IMR-90 (cell line): ENCODE data around the gene MKNK2. TPM values are rescaled to one million over a fixed set of nuclear protein-coding genes. Genes with fewer than 3 reads are reported as not detected.

Experiments used
- ATAC-seq: fragments of 200-7000 bp; cut with Tn5 transposase; 2 replicates; pipeline ENCODE4 v1.9.1; 2020; ENCODE audit warnings: low read depth, mild to moderate bottlenecking, moderate library complexity
- BruUV-seq: library from RNA; stranded (reverse); fragments of 400-500 nt; replicated peaks from 2 replicates; lab custom pipeline; 2021; lab: Mats Ljungman, UMichigan
- CTCF ChIA-PET: fragments of 300-600 bp; formaldehyde crosslinking; extraction: SDS; loops from one replicate; lab custom pipeline; 2021; ENCODE audit warnings: antibody characterized with exemption; lab: Yijun Ruan, JAX
- POLR2A ChIA-PET: fragments of 300-600 bp; sonication (Branson Sonifier 250); formaldehyde crosslinking; loops from one replicate; lab custom pipeline; 2022; ENCODE audit warnings: antibody characterized with exemption; ENCODE audit not compliant: unreplicated experiment; lab: Charles Lee
- DNase-seq: peaks from one replicate; pipeline ENCODE4 v3.0.0; 2013
- H2AFZ ChIP-seq: replicated peaks from 2 replicates; pipeline ENCODE3; 2013; ENCODE audit warnings: low read length, mild to moderate bottlenecking; ENCODE audit not compliant: poor library complexity
- H2AK5ac ChIP-seq: 2 replicates; pipeline ENCODE4 v1.6.1; 2013; ENCODE audit warnings: low read depth, low read length, inconsistent platforms
- H2AK9ac ChIP-seq: replicated peaks from 2 replicates; pipeline ENCODE3; 2013; ENCODE audit warnings: mild to moderate bottlenecking, low read depth, low read length, moderate library complexity; ENCODE audit not compliant: poor library complexity
- H2BK120ac ChIP-seq: 2 replicates; pipeline ENCODE4 v1.6.1; 2013; ENCODE audit warnings: low read depth, low read length, inconsistent platforms
- H2BK15ac ChIP-seq: 3 replicates; pipeline ENCODE4 v1.6.1; 2013; ENCODE audit warnings: low read depth, low read length, inconsistent platforms
- H2BK20ac ChIP-seq: 2 replicates; pipeline ENCODE4 v1.6.1; 2013; ENCODE audit warnings: low read depth, mild to moderate bottlenecking, inconsistent platforms, low read length, moderate library complexity
- H2BK5ac ChIP-seq: 2 replicates; pipeline ENCODE4 v1.6.1; 2013; ENCODE audit warnings: mild to moderate bottlenecking, low read depth, low read length, inconsistent platforms; ENCODE audit not compliant: poor library complexity, severe bottlenecking
- H3K14ac ChIP-seq: replicated peaks from 2 replicates; pipeline ENCODE4 v1.6.1; 2013; ENCODE audit warnings: low read depth, low read length, inconsistent platforms
- H3K18ac ChIP-seq: 2 replicates; pipeline ENCODE4 v1.6.1; 2013; ENCODE audit warnings: low read depth, low read length, control low read depth
- H3K23ac ChIP-seq: 2 replicates; pipeline ENCODE4 v1.6.1; 2013; ENCODE audit warnings: low read depth, low read length, inconsistent platforms
- H3K27ac ChIP-seq: 2 replicates; pipeline ENCODE4 v1.5.1; 2013; ENCODE audit warnings: mild to moderate bottlenecking, control low read depth, low read length; ENCODE audit not compliant: insufficient read depth
- H3K27me3 ChIP-seq: 2 replicates; pipeline ENCODE4 v1.6.1; 2013; ENCODE audit warnings: low read length; ENCODE audit not compliant: control insufficient read depth, insufficient read depth
- H3K36me3 ChIP-seq: 2 replicates; pipeline ENCODE4 v1.6.1; 2013; ENCODE audit warnings: low read length, mixed read lengths; ENCODE audit not compliant: control insufficient read depth, insufficient read depth
- H3K4ac ChIP-seq: 2 replicates; pipeline ENCODE4 v1.6.1; 2013; ENCODE audit warnings: low read depth, low read length, inconsistent platforms
- H3K4me1 ChIP-seq: 2 replicates; pipeline ENCODE4 v1.6.1; 2013; ENCODE audit warnings: low read length, mixed read lengths; ENCODE audit not compliant: control insufficient read depth, insufficient read depth
- H3K4me2 ChIP-seq: 2 replicates; pipeline ENCODE4 v1.6.1; 2013; ENCODE audit warnings: low read depth, mild to moderate bottlenecking, control low read depth, low read length, moderate library complexity
- H3K4me3 ChIP-seq: 2 replicates; pipeline ENCODE4 v1.5.1; 2013; ENCODE audit warnings: low read depth, mild to moderate bottlenecking, control low read depth, low read length, moderate library complexity; ENCODE audit not compliant: insufficient read depth
- H3K56ac ChIP-seq: 2 replicates; pipeline ENCODE4 v1.6.1; 2013; ENCODE audit warnings: low read length, inconsistent platforms; ENCODE audit not compliant: insufficient read depth; ENCODE audit errors: extremely low read depth
- H3K79me1 ChIP-seq, 2 experiments: 2 replicates each; pipeline ENCODE4 v1.6.1; 2013; ENCODE audit warnings: low read length in 2 of 2, inconsistent platforms in 1 of 2, low read depth in 1 of 2
- H3K9ac ChIP-seq: 2 replicates; pipeline ENCODE4 v1.6.1; 2013; ENCODE audit warnings: low read depth, low read length, control low read depth
- H3K9me1 ChIP-seq: 2 replicates; pipeline ENCODE4 v1.6.1; 2013; ENCODE audit warnings: low read length, inconsistent platforms; ENCODE audit not compliant: insufficient read depth
- H3K9me3 ChIP-seq: 2 replicates; pipeline ENCODE4 v1.6.1; 2013; ENCODE audit warnings: low read length; ENCODE audit not compliant: control insufficient read depth, insufficient read depth
- H4K20me1 ChIP-seq: 2 replicates; pipeline ENCODE4 v1.6.1; 2013; ENCODE audit warnings: low read length, inconsistent platforms; ENCODE audit not compliant: insufficient read depth
- H4K5ac ChIP-seq: 2 replicates; pipeline ENCODE4 v1.6.1; 2013; ENCODE audit warnings: mild to moderate bottlenecking, low read depth, low read length, control low read depth
- H4K8ac ChIP-seq, 2 experiments: 2 replicates each; pipeline ENCODE4 v1.6.1; 2013; ENCODE audit warnings: low read depth in 2 of 2, low read length in 2 of 2, control low read depth in 1 of 2, inconsistent platforms in 1 of 2
- H4K91ac ChIP-seq: 2 replicates; pipeline ENCODE4 v1.6.1; 2013; ENCODE audit warnings: low read depth, low read length, inconsistent platforms; ENCODE audit not compliant: insufficient read depth
- CEBPB ChIP-seq: IDR thresholded peaks from 2 replicates; pipeline ENCODE4 v1.6.1; 2012; ENCODE audit warnings: low read depth, low read length, improper control_type of control experiment
- MAZ ChIP-seq: IDR thresholded peaks from 2 replicates; pipeline ENCODE4 v1.6.1; 2012; ENCODE audit warnings: low read depth, mild to moderate bottlenecking, low read length, improper control_type of control experiment, moderate library complexity, borderline replicate concordance
- RFX5 ChIP-seq: IDR thresholded peaks from 2 replicates; pipeline ENCODE4 v1.8.0; 2012; ENCODE audit warnings: low read depth, mild to moderate bottlenecking, low read length, moderate library complexity
- USF2 ChIP-seq: fragments of 150-350 bp; IDR thresholded peaks from 2 replicates; pipeline ENCODE4 v1.6.1; 2017; ENCODE audit warnings: mild to moderate bottlenecking, antibody characterized with exemption, low read length, low read depth
- WGBS, 2 experiments: methylation state at CpG; one replicate each; pipeline versions ENCODE4 v1.1.5 to v1.1.7; 2013; ENCODE audit warnings: missing lambda C conversion rate in 2 of 2; ENCODE audit not compliant: insufficient read length in 1 of 2; ENCODE audit errors: extremely low coverage in 2 of 2; 5-methylcytosine and 5-hydroxymethylcytosine counted together
- dilution Hi-C: fragments of 300-500 bp; cut with HindIII; formaldehyde crosslinking; loops from one replicate; pipeline ENCODE4 v1.14.3; 2018; ENCODE audit warnings: low sequenced_read_pairs; ENCODE audit not compliant: unreplicated experiment
- in situ Hi-C: fragments of 300-500 bp; cut with MboI; formaldehyde crosslinking; loops from 3 replicates; pipeline ENCODE4 v1.14.3; 2019; ENCODE audit warnings: low sequenced_read_pairs, inconsistent platforms, mixed read lengths
- intact Hi-C: fragments of 100-400 bp; cut with micrococcal nuclease; formaldehyde crosslinking; loops from 2 replicates; pipeline ENCODE4 v1.10.0; 2022
- polyA plus RNA-seq, 3 experiments: library from polyadenylated mRNA; depleted of rRNA; stranded (reverse); fragments of >200 nt; gene quantifications; 2 replicates each; pipeline ENCODE4 v1.2.3, GENCODE V29; 2012; ENCODE audit warnings: low replicate concordance in 1 of 3
- total RNA-seq: library from RNA; depleted of rRNA; stranded (reverse); fragments of >200 nt; gene quantifications from 2 replicates; pipeline ENCODE4 v1.2.3, GENCODE V29; 2012

MKNK2 gene
- total and polyA plus RNA-seq, 2 of the 4 experiments (the other 2 are of a cell fraction) = 21.9 to 31.8 TPM

DNA sequence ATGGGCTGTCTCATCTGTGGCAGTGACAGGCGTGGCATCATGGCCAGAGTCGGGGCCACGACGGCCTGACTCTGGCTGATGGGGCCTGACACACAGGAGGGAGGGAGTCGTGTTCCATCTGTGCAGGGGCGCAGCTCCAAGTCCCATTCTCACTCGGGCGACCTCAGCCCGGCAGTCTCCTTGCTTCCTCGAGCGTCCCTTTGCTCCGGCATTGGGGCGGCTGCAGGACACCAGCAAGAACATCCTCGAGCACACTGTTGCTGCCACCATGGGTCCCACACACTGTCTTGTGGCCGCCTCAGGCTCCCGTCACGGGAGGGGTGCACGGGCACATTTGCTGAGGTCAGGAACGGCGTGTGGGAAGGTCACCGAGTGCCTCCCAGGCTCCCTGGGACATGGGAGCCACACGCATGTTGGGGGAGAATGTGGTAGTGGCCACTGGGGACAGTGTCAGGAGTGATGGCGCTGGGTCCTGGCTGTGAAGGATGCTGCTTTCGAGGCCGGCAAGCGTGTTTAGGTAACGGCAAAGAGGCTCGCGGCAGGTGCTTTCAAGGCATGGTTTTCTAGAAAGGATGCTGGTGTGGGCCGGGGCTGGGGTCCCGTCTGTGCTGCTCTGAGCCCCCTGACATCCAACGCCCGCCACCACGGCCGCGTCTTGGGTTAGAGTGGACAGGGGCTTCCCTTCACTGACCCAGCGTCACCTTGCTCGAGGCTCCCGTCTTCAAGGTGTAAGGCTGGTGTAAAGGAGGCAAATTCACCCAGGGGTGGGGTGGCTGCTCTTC is 49.1 kb upstream of the MKNK2 start:
- H2BK120ac ChIP-seq = no peak overlapping the region
- H2AK9ac ChIP-seq = peak overlapping the region; percentile 61
- TF ChIP-seq MAZ (no peak), RFX5 (no peak), CEBPB (no peak), USF2 (no peak)
- POLR2A ChIA-PET = no interaction called here
- no peak overlapping the region for H3K23ac ChIP-seq
- no peak overlapping the region for H2BK15ac ChIP-seq
- H4K8ac ChIP-seq = no peak overlapping the region
- no peak overlapping the region for H2BK5ac ChIP-seq
- no TSS peak for BruUV-seq
- no peak overlapping the region for H3K4me3 ChIP-seq
- no peak for DNase-seq
- no peak overlapping the region for H3K27ac ChIP-seq
- no peak for ATAC-seq
- dilution Hi-C loops (no loop called here), intact Hi-C loops (no loop called here), in situ Hi-C loops (no loop called here)
- no peak overlapping the region for H2BK20ac ChIP-seq
- H3K27me3 ChIP-seq = no peaks in the 10 kb centered on the region
- H3K79me1 ChIP-seq = peaks cover 13 to 40% of the 10 kb centered on the region in 2 experiments
- CTCF ChIA-PET = no interaction called here
- peaks cover 40% of the 10 kb centered on the region for H3K36me3 ChIP-seq
- H3K4ac ChIP-seq = no peak overlapping the region
- no peak overlapping the region for H3K14ac ChIP-seq
- H3K9ac ChIP-seq = no peak overlapping the region
- H3K9me3 ChIP-seq = no peaks in the 10 kb centered on the region
- H2AK5ac ChIP-seq = no peak overlapping the region
- H3K4me1 ChIP-seq = peaks cover under 1% of the 10 kb centered on the region
- H3K18ac ChIP-seq = no peak overlapping the region
- peaks cover 49% of the 10 kb centered on the region for H4K20me1 ChIP-seq
- H3K56ac ChIP-seq = no peak overlapping the region
- no peak overlapping the region for H4K5ac ChIP-seq
- H3K4me2 ChIP-seq = no peak overlapping the region
- 89% methylated on average over 23 of the region's 39 CpGs; no CpG with 5 or more reads in 1 of the 2 experiments for WGBS, 2 experiments
- peaks cover 7% of the 10 kb centered on the region for H3K9me1 ChIP-seq
- no peak overlapping the region for H4K91ac ChIP-seq
- no peak overlapping the region for H2AFZ ChIP-seq
